GM18519 (cell line): ENCODE measurements around the gene INF2.
"Not testable (repeated sequence)": the region's sequence is repeated elsewhere in the genome, so short reads cannot be mapped to it uniquely, and the experiment has no call there.

Experiments used
- ATAC-seq: cut with Tn5 transposase; IDR thresholded peaks from one replicate; pipeline ENCODE4 v1.9.1; 2021; ENCODE audit warnings: mild to moderate bottlenecking, moderate library complexity; ENCODE audit not compliant: unreplicated experiment, low FRiP score

Gene INF2

GRCh38 chr14:104656014-104656714 is 33.3 kb upstream of the INF2 start:
- no peak for ATAC-seq

GRCh38 chr14:104657101-104657524 is 32.3 kb upstream of the INF2 start:
- ATAC-seq, result peak; percentile 32

GRCh38 chr14:104657563-104658324 is 31.7 kb upstream of the INF2 start:
- ATAC-seq, result no peak

- ATAC-seq, result no peak
Measured at GRCh38 chr14:104658325-104658712, 31.1 kb upstream of the INF2 start.

- no peak for ATAC-seq
Measured at GRCh38 chr14:104659146-104659545, 30.3 kb upstream of the INF2 start.

GRCh38 chr14:104659764-104660523 is 29.5 kb upstream of the INF2 start:
- ATAC-seq, result no peak

GRCh38 chr14:104660597-104660996 is 28.8 kb upstream of the INF2 start:
- no peak for ATAC-seq

- no peak for ATAC-seq
Measured at GRCh38 chr14:104661086-104661485, 28.3 kb upstream of the INF2 start.

GRCh38 chr14:104661528-104662157 is 27.8 kb upstream of the INF2 start:
- ATAC-seq, result not testable (repeated sequence)

GRCh38 chr14:104662472-104662871 is 26.9 kb upstream of the INF2 start:
- not testable (repeated sequence) for ATAC-seq

GRCh38 chr14:104664107-104664506 is 25.3 kb upstream of the INF2 start:
- no peak for ATAC-seq

GRCh38 chr14:104664588-104664987 is 24.8 kb upstream of the INF2 start:
- ATAC-seq, result no peak

- ATAC-seq, result no peak
Measured at GRCh38 chr14:104665114-104665656, 24.2 kb upstream of the INF2 start.

- no peak for ATAC-seq
Measured at GRCh38 chr14:104665657-104666522, 23.5 kb upstream of the INF2 start.

- not testable (repeated sequence) for ATAC-seq
Measured at GRCh38 chr14:104666523-104666895, 22.9 kb upstream of the INF2 start.

- ATAC-seq, result no peak
Measured at GRCh38 chr14:104666981-104667380, 22.4 kb upstream of the INF2 start.

GRCh38 chr14:104669697-104670096 is 19.7 kb upstream of the INF2 start:
- no peak for ATAC-seq

- ATAC-seq, result not testable (repeated sequence)
Measured at GRCh38 chr14:104671330-104671977, 18.0 kb upstream of the INF2 start.

GRCh38 chr14:104672119-104672518 is 17.3 kb upstream of the INF2 start:
- ATAC-seq, result not testable (repeated sequence)
